HG02759 (cell line): ENCODE data around the gene SLC44A3.
"Not testable (repeated sequence)": the region's sequence is repeated elsewhere in the genome, so short reads cannot be mapped to it uniquely, and the experiment has no call there.

Experiments used
- ATAC-seq: cut with Tn5 transposase; IDR thresholded peaks from one replicate; pipeline ENCODE4 v1.9.1; 2021; ENCODE audit warnings: mild to moderate bottlenecking, moderate library complexity; ENCODE audit not compliant: unreplicated experiment

Gene SLC44A3

DNA sequence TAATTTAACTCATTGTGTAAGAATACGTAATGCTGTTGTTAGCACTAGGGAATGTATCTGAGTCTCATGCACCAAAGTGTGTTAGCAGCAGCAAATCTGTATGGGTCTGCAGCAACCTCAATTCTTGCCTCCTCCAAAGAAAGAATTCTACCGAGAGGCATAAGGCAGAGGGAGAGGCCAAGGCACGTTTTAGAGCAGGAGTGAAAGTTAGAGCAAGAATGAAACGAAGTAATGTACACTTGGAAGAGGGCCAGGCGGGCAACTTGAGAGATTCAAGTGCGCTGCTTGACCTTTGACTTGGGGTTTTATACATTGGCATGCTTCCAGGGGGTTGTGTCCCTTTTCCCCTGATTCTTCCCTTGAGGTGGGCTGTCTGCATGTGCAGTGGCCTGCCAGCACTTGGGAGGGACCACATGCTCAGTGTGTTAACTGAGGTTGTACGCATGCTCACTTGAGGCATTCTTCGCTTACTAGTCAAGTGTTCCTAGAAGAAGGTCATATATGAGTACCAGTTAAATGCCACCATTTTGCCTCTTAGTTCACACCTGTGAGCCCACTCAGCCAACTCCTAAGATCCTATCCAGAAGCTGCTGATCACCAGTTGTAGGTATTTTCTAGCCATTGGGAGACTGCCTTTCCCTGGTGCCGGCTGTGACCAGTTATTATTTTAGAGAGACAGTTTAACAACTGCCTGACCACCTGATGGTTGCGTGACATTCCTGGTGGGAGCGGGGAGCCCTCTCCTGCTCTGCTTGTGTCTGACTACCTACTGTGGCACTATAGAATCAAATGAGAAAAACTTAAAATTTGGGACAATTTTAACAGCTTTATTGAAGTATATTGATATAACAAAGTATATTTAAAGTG is 109.4 kb downstream of the SLC44A3 start:
- no peak for ATAC-seq

DNA sequence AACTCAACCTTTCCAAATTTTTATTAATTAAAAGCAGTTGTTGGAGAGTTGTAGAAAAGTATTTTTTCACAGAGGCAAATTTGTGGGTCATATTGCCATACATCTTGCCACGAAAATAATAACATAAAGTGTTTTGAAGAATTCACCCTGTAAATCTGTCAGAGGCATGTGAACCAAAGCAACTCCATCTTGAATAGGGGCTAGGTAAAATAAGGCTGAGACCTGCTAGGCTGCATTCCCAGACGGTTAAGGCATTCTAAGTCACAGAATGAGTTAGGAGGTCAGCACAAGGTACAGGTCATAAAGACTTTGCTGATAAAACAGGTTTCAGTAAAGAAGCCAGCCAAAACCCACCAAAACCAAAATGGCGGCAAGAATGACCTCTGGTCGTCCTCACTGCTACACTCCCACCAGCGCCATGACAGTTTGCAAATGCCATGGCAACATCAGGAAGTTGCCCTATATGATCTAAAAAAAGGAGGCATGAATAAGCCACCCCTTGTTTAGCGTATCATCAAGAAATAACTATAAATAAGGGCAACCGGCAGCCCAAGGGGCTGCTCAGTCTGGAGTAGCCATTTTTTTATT is 111.2 kb downstream of the SLC44A3 start:
- no peak for ATAC-seq

DNA sequence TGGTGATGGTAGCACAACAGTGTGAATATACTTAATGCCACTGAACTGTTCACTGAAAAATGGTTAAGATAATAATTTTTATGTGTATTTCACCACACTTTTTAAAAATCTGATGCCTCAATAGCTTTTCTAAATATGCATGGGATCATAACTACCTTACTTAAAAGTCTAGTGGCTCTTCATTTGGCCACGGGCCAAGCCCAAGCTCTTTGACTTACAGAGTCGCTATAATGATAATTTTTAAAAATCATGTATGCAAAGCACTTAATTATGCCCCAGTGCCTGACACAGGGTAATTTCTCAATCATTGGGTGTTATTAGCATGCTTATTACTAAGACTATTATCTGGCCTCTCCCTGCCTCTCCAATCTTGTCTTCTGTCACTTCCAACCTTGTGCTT is 114.4 kb downstream of the SLC44A3 start:
- ATAC-seq: no peak

DNA sequence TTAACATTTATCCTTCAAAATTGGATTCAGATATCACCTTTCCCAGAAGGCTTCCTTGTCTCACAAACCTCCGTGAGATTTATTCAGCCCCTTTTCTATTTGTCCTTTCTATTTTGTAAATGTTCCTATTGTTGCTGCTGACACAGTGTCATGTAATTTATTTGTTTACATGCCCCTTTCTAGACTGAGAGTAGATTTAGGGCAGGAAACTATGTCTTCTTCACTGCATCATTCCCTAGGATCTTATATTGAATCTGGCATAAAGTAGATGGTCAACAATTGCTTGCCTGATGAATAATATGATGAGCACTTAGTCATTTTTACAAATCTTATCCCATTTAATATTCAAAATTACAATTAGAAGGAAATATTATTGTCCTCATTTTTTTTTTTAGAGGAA is 114.9 kb downstream of the SLC44A3 start:
- ATAC-seq: no peak

DNA sequence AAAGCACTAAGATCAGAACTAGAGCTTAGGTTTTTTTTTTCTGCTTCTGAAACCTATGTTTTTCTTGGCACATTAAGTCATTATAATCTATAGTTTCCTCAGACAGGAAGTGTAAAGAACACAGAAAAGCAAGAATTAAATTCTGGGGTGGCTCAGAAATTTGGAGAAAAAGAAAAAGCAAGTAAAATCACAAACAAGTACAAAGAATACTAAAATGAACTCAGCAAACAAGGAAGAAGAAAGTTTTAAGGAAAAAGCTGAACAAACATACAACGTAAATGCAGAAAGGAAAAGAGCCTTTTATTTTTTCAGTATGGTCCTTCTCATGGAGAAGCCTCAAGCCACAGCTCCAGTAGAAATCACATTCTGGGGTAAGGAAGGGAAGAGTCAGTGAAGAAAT is 115.3 kb downstream of the SLC44A3 start:
- ATAC-seq: no peak

DNA sequence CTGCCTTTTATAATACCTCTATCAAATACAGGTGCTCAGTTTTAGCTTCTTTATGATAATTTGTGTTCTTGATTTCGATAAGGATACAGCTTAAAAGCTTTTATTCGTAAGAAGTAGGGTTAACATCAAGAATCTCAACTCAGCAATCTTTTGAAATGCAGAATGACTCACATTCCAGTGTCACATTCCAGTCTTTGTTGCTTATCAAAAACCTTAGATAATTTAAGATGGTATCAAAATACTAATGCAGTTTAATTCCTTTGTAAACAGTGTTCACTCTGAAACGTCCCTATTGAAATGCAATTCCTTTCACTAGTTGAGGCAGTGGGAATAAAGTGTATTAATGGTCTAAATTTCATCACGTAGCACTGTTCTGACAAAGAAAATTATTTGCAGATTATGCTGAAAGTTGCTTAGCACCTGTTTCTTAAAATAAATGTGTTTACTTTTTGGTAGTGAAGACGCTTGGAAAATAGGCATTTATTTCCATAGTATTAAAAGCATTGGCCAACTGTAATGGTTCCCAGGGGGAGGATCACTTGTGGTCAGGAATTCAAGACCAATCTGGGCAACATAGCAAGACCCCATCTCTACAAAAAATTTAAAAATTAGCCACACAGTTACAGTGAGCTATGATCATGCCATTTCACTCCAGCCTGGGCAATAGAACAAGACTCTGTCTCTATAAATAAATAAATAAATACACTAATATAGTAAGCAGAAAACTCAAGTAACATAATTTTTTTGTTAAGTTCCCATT is 116.9 kb downstream of the SLC44A3 start:
- no peak for ATAC-seq

DNA sequence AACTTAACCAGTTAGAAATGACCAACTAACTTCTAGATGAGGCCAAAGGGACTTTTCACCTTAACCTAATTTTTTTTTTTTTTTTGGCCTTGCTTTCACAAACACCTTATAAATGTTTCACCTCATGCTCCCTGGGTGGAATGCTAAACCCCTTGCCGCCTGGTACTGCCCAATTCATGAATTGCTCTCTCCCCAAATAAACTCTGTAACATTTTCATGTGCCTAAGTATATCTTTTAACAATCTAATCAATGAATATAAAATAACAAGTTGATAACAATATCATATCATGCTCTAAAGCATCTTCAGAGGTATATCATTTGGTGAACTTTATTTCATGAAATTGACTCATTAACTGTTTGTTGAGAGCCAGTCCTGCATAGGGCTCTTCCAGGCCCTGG is 117.7 kb downstream of the SLC44A3 start:
- no peak for ATAC-seq

DNA sequence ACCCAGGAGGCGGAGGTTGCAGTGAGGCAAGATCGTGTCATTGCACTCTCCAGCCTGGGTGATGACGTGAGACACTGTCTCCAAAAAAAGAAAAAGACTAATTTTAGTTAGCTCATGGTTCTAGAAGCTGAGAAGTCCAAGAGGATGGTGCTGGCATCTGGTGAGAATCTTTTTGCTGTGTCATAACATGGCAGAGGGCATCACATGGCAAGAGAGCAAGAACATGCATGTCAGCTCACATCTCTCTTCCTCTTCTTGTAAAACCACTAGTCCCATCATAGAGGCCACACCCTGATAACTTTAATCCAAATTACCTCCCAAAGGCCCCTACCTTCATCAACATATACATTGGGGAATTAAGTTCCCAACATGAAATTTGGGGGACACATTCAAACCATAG is 120.6 kb downstream of the SLC44A3 start:
- ATAC-seq: no peak

DNA sequence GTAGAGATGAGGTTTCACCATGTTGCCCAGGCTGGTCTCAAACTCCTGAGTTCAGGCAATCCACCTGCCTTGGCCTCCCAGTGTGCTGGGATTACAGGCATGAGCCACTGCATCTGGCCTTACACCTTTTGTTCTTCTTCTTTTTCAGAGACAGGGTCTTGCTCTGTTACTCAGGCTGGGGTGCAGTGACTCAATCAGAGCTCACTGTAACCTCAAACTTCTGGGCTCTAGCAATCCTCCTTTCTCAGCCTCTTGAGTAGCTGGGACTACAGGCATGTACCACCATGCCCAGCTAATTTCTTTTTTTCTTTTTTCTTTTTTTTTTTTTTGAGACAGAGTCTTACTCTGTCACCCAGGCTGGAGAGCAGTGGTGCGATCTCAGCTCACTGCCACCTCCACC is 121.3 kb downstream of the SLC44A3 start:
- ATAC-seq: not testable (repeated sequence)

DNA sequence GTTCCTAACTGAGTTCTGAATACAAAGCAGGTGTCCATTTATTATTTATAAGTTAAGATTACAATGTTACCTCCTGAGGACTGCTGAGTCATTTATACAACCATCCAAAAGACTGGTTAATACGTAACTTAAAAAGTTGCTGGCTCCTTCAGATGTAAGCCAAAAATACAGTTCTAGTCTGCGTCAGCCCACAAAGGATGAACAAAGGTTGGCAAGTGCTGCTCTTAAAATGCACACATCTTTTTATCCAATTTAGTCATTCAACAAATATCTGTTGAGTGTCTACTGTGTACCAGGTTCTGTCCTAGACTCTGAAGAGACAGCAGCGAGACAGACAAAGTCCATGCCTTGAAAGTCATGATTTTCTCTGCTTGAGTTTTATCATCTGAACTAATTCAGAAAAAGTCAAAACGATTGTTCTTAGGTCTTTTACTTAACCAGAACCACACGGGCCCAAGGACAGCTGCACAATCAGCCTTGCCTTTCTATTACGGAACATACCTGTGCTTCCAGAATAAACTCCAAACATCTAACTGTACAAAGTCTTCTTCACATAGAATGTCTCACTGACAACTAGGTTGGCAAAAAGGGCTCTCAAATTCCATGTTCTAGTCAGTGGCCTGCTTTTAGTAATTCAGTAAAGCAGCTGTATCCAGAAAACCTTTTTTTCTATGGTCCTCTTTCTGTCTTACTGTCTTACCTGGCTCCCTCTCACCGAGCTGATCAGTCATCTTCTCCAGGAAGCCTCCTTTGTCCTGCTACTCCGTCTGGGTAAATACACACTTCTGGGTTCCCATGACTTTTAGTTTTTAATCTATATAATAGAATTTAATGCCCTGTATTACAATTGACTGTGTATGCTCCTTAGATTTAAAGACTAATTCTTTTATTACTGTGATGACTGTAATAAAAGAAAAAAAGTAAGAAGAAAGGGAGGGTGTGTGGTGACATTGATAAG is 122.3 kb downstream of the SLC44A3 start:
- no peak for ATAC-seq
